Measurements from ENCODE around the gene UBB. TPM values are rescaled to one million over a fixed set of nuclear protein-coding genes. Genes with fewer than 3 reads are reported as not detected.

Gene UBB
- total RNA-seq, 1 donor from 2014 or later, result 1,973 TPM

- intact Hi-C loops (cut with micrococcal nuclease), result loop anchor here (10.0 kb wide), 2 partner anchors 53 to 203 kb away; partner anchors contain the start of genes NCOR1 and PIGL
- Mint-ChIP-seq H3K36me3 (ENCODE audit: low read depth) (peaks cover 32% of the 10 kb centered on the region), H3K4me1 (peaks cover 46% of the 10 kb centered on the region), H3K4me3 (peak overlapping the region; percentile 100), H3K27ac (peak overlapping the region; percentile 100), H3K9me3 (no peaks in the 10 kb centered on the region), H3K27me3 (no peaks in the 10 kb centered on the region)
- no peak for DNase-seq
Observed at GRCh38 chr17:16417399-16417798, 36.5 kb downstream of the UBB start.

- Mint-ChIP-seq H3K4me1 (peaks cover 46% of the 10 kb centered on the region), H3K4me3 (peak overlapping the region; percentile 76), H3K36me3 (ENCODE audit: low read depth) (peaks cover 37% of the 10 kb centered on the region)
Observed at GRCh38 chr17:16417896-16418684, 37.2 kb downstream of the UBB start.

GRCh38 chr17:16418685-16419068, 37.8 kb downstream of the UBB start:
- DNase-seq, result no peak
- H3K4me3 Mint-ChIP-seq, result peak overlapping the region; percentile 76
- peak overlapping the region; percentile 84 for H3K27ac Mint-ChIP-seq
- H3K36me3 Mint-ChIP-seq (ENCODE audit: low read depth), result peaks cover 40% of the 10 kb centered on the region
- intact Hi-C loops (cut with micrococcal nuclease), result loop anchor here (1.0 to 10.0 kb wide), 3 partner anchors 20 to 204 kb away; partner anchors contain the start of genes NCOR1 and PIGL
- peaks cover 46% of the 10 kb centered on the region for H3K4me1 Mint-ChIP-seq
- H3K9me3 Mint-ChIP-seq, result no peaks in the 10 kb centered on the region
- no peaks in the 10 kb centered on the region for H3K27me3 Mint-ChIP-seq

More at GRCh38 chr17:16417896-16418684, 37.2 kb downstream of the UBB start:
- no peaks in the 10 kb centered on the region for H3K27me3 Mint-ChIP-seq
- peak overlapping the region; percentile 84 for H3K27ac Mint-ChIP-seq
- no peak for DNase-seq
- H3K9me3 Mint-ChIP-seq, result no peaks in the 10 kb centered on the region
- intact Hi-C loops (cut with micrococcal nuclease), result loop anchor here (10.0 kb wide), 2 partner anchors 53 to 203 kb away; partner anchors contain the start of genes NCOR1 and PIGL

GRCh38 chr17:16419074-16419928, 38.4 kb downstream of the UBB start:
- DNase-seq, result peak; percentile 79
- H3K4me1 Mint-ChIP-seq, result peaks cover 44% of the 10 kb centered on the region
- peak overlapping the region; percentile 84 for H3K27ac Mint-ChIP-seq
- intact Hi-C loops (cut with micrococcal nuclease), result loop anchor here (1.0 to 10.0 kb wide), 3 partner anchors 19 to 204 kb away; partner anchors contain the start of genes NCOR1 and PIGL
- H3K4me3 Mint-ChIP-seq, result peak overlapping the region; percentile 76
- no peaks in the 10 kb centered on the region for H3K27me3 Mint-ChIP-seq
- no peaks in the 10 kb centered on the region for H3K9me3 Mint-ChIP-seq
- H3K36me3 Mint-ChIP-seq (ENCODE audit: low read depth), result peaks cover 38% of the 10 kb centered on the region

- no peaks in the 10 kb centered on the region for H3K9me3 Mint-ChIP-seq
- DNase-seq, result peak; percentile 80
- peaks cover 40% of the 10 kb centered on the region for H3K4me1 Mint-ChIP-seq
- H3K27me3 Mint-ChIP-seq, result no peaks in the 10 kb centered on the region
- intact Hi-C loops (cut with micrococcal nuclease), result loop anchor here (1.0 to 10.0 kb wide), 3 partner anchors 18 to 205 kb away; partner anchors contain the start of genes NCOR1 and PIGL
- H3K27ac Mint-ChIP-seq, result peak overlapping the region; percentile 84
- peak overlapping the region; percentile 76 for H3K4me3 Mint-ChIP-seq
- peaks cover 38% of the 10 kb centered on the region for H3K36me3 Mint-ChIP-seq (ENCODE audit: low read depth)
Observed at GRCh38 chr17:16419929-16420271, 39.0 kb downstream of the UBB start.

- no peak for DNase-seq
- Mint-ChIP-seq H3K9me3 (no peaks in the 10 kb centered on the region), H3K27me3 (no peaks in the 10 kb centered on the region), H3K4me3 (no peak overlapping the region), H3K27ac (no peak overlapping the region), H3K36me3 (ENCODE audit: low read depth) (peaks cover 48% of the 10 kb centered on the region), H3K4me1 (peaks cover 29% of the 10 kb centered on the region)
- intact Hi-C loops (cut with micrococcal nuclease), result no loop called here
Observed at GRCh38 chr17:16422416-16422815, 41.5 kb downstream of the UBB start.

GRCh38 chr17:16423226-16423872, 42.5 kb downstream of the UBB start:
- Mint-ChIP-seq H3K9me3 (no peaks in the 10 kb centered on the region), H3K36me3 (ENCODE audit: low read depth) (peaks cover 44% of the 10 kb centered on the region), H3K27me3 (no peaks in the 10 kb centered on the region), H3K4me3 (no peak overlapping the region), H3K4me1 (peaks cover 24% of the 10 kb centered on the region), H3K27ac (no peak overlapping the region)
- DNase-seq, result no peak
- intact Hi-C loops (cut with micrococcal nuclease), result no loop called here

GRCh38 chr17:16425202-16425601, 44.3 kb downstream of the UBB start:
- Mint-ChIP-seq H3K27me3 (no peaks in the 10 kb centered on the region), H3K9me3 (no peaks in the 10 kb centered on the region), H3K36me3 (ENCODE audit: low read depth) (peaks cover 45% of the 10 kb centered on the region), H3K27ac (no peak overlapping the region), H3K4me3 (no peak overlapping the region), H3K4me1 (peaks cover 6% of the 10 kb centered on the region)
- DNase-seq, result no peak
- intact Hi-C loops (cut with micrococcal nuclease), result no loop called here

GRCh38 chr17:16425698-16426659, 45.1 kb downstream of the UBB start:
- Mint-ChIP-seq H3K9me3 (no peaks in the 10 kb centered on the region), H3K4me1 (no peaks in the 10 kb centered on the region), H3K27ac (peak overlapping the region; percentile 54), H3K36me3 (ENCODE audit: low read depth) (peaks cover 40% of the 10 kb centered on the region), H3K4me3 (no peak overlapping the region), H3K27me3 (no peaks in the 10 kb centered on the region)
- intact Hi-C loops (cut with micrococcal nuclease), result no loop called here
- DNase-seq, result no peak

GRCh38 chr17:16427020-16427419, 46.1 kb downstream of the UBB start:
- H3K9me3 Mint-ChIP-seq, result no peaks in the 10 kb centered on the region
- H3K4me1 Mint-ChIP-seq, result no peaks in the 10 kb centered on the region
- H3K36me3 Mint-ChIP-seq (ENCODE audit: low read depth), result peaks cover 36% of the 10 kb centered on the region
- intact Hi-C loops (cut with micrococcal nuclease), result no loop called here
- H3K27me3 Mint-ChIP-seq, result no peaks in the 10 kb centered on the region
- no peak overlapping the region for H3K27ac Mint-ChIP-seq
- H3K4me3 Mint-ChIP-seq, result no peak overlapping the region
- no peak for DNase-seq

- intact Hi-C loops (cut with micrococcal nuclease), result no loop called here
- peak overlapping the region; percentile 37 for H3K27ac Mint-ChIP-seq
- no peaks in the 10 kb centered on the region for H3K27me3 Mint-ChIP-seq
- H3K9me3 Mint-ChIP-seq, result no peaks in the 10 kb centered on the region
- no peaks in the 10 kb centered on the region for H3K4me1 Mint-ChIP-seq
- no peak overlapping the region for H3K4me3 Mint-ChIP-seq
- peaks cover 29% of the 10 kb centered on the region for H3K36me3 Mint-ChIP-seq (ENCODE audit: low read depth)
- DNase-seq, result peak; percentile 75
Observed at GRCh38 chr17:16428098-16428882, 47.4 kb downstream of the UBB start.

GRCh38 chr17:16429083-16429482, 48.2 kb downstream of the UBB start:
- H3K9me3 Mint-ChIP-seq, result no peaks in the 10 kb centered on the region
- no peaks in the 10 kb centered on the region for H3K27me3 Mint-ChIP-seq
- DNase-seq, result no peak
- no peak overlapping the region for H3K27ac Mint-ChIP-seq
- no peaks in the 10 kb centered on the region for H3K4me1 Mint-ChIP-seq
- intact Hi-C loops (cut with micrococcal nuclease), result no loop called here
- peaks cover 27% of the 10 kb centered on the region for H3K36me3 Mint-ChIP-seq (ENCODE audit: low read depth)
- H3K4me3 Mint-ChIP-seq, result no peak overlapping the region

Measured in activated CD4-positive, alpha-beta T cell treated with anti-CD3 and anti-CD28 coated beads, Interleukin-2, amount 10 ng/mL, durations not matched to agents 24 days and 14 days (primary cell).